ENCODE data around the gene ARFGAP2. TPM values are rescaled to one million over a fixed set of nuclear protein-coding genes. Genes with fewer than 3 reads are reported as not detected.
A peak's percentile ranks its signal among the peaks of the same experiment; 100 is the strongest.

Gene ARFGAP2
- total and polyA plus RNA-seq, 2 donors, result 60.6 to 64.8 TPM

DNA sequence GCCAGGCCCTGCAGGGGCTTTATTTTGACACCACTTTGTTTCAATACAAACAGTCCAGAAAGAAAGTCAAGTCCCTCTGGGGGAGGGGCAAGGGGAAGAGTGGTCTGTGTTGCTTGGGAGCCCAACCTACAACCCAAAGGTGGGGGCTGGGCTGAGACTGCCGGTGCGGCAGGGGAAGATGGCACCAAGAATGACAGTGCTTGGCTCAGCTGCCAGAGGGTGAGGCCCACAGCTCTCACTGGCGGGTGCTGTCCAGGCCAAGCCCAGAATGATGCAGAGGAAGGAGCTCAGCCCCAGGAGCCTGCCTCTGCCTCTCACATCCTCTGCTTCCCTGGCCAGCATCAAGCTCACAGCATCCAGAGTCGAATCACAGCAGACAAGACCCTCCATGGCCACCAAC lies 12.4 kb downstream of the ARFGAP2 start:
- DNase-seq (ENCODE audit: low read depth in 6 of 9, low spot score in 9 of 9), result no peak
- peaks cover 0 to 4% of the 10 kb centered on the region in 2 donors for H3K9me3 ChIP-seq (ENCODE audit: control insufficient read depth in 2 of 2, insufficient read depth in 1 of 2, low read length in 1 of 2)
- H3K4me1 ChIP-seq (ENCODE audit: control insufficient read depth in 2 of 2, insufficient read depth in 2 of 2, low read length in 2 of 2), result no peaks in the 10 kb centered on the region
- H3K4me3 ChIP-seq (ENCODE audit: low read length in 2 of 2), result no peak overlapping the region
- H3K27ac ChIP-seq (ENCODE audit: low read depth in 1 of 2, low read length in 1 of 2), result no peak overlapping the region
- peaks cover 58 to 75% of the 10 kb centered on the region in 2 donors for H3K36me3 ChIP-seq (ENCODE audit: control insufficient read depth in 2 of 2, insufficient read depth in 2 of 2, low read length in 1 of 2)
- over 99% methylated on average over 4 of the region's 4 CpGs for WGBS
- H3K27me3 ChIP-seq (ENCODE audit: control insufficient read depth in 2 of 2, insufficient read depth in 1 of 2, low read length in 1 of 2), result no peaks in the 10 kb centered on the region

DNA sequence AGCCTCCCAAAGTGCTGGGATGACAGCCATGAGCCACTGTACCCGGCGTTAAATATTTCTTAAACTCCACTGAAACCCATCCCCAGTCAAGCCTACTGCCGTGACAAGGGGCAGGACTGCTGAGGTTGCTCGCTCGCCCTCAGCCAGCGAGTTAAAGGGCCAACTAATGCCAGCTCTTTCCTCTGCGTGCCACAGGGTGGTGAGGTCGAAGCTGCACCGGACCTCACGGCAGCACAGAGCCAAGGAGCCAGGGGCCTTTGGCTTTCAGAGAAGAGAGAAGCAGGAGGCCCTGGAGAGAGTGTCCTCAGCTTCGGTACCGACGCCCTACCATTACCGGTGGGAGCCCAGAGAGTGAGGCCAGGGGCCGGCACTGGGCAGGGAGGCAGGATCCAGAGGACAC lies 12.8 kb downstream of the ARFGAP2 start:
- Histone ChIP-seq H3K4me1 (ENCODE audit: control insufficient read depth in 2 of 2, insufficient read depth in 2 of 2, low read length in 2 of 2) (no peaks in the 10 kb centered on the region), H3K36me3 (ENCODE audit: control insufficient read depth in 2 of 2, insufficient read depth in 2 of 2, low read length in 1 of 2) (peaks cover 58 to 73% of the 10 kb centered on the region in 2 donors), H3K9me3 (ENCODE audit: control insufficient read depth in 2 of 2, insufficient read depth in 1 of 2, low read length in 1 of 2) (peaks cover 0 to 4% of the 10 kb centered on the region in 2 donors), H3K27me3 (ENCODE audit: control insufficient read depth in 2 of 2, insufficient read depth in 1 of 2, low read length in 1 of 2) (no peaks in the 10 kb centered on the region), H3K4me3 (ENCODE audit: low read length in 2 of 2) (no peak overlapping the region), H3K27ac (ENCODE audit: low read depth in 1 of 2, low read length in 1 of 2) (no peak overlapping the region)
- WGBS, result 96% methylated on average over 15 of the region's 15 CpGs
- DNase-seq (ENCODE audit: low read depth in 6 of 9, low spot score in 9 of 9), result no peak

DNA sequence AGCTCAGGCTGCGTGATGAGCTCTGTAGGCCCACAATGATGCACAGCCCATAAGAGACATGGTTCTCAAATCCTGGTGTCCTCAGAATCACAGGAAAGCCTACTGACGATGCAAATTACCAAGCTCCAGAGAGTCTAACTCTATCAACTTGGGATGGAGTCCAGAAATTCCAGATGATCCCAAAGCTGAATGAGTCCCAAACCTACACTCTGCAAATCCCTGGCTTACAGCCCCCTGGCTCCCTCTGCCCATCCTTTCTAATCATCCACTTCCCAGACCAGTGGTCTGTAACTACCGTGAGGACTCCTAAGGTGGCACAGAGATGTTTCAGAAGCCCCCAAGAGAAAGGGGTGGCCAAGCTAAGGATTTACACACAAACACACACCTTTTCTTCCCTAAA lies 13.5 kb downstream of the ARFGAP2 start:
- no peak overlapping the region for H3K4me3 ChIP-seq (ENCODE audit: low read length in 2 of 2)
- DNase-seq (ENCODE audit: low read depth in 6 of 9, low spot score in 9 of 9), result no peak
- no peak overlapping the region for H3K27ac ChIP-seq (ENCODE audit: low read depth in 1 of 2, low read length in 1 of 2)
- no peaks in the 10 kb centered on the region for H3K27me3 ChIP-seq (ENCODE audit: control insufficient read depth in 2 of 2, insufficient read depth in 1 of 2, low read length in 1 of 2)
- H3K9me3 ChIP-seq (ENCODE audit: control insufficient read depth in 2 of 2, insufficient read depth in 1 of 2, low read length in 1 of 2), result peaks cover 0 to 4% of the 10 kb centered on the region in 2 donors
- H3K4me1 ChIP-seq (ENCODE audit: control insufficient read depth in 2 of 2, insufficient read depth in 2 of 2, low read length in 2 of 2), result no peaks in the 10 kb centered on the region
- WGBS, result 73% methylated on average over 3 of the region's 3 CpGs
- H3K36me3 ChIP-seq (ENCODE audit: control insufficient read depth in 2 of 2, insufficient read depth in 2 of 2, low read length in 1 of 2), result peaks cover 54 to 66% of the 10 kb centered on the region in 2 donors

DNA sequence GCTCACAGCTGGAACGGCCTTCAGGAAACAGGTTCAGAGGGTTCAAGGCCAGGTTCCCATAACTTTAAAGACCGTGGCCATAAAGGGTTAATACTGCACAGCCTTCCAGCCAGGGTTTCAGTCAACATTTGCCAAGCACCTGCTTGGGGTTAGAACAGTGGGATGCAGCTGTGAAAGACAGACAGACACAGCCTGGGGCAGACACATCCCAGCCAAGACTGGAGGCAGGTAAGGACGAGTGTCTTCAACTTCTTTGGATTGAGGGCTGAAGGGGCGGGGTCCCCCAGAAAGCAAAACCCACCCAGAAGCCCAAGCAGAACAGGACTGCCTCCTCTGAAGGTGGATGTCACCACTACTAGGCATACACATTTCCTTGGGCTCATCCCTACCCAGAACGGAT lies 14.3 kb downstream of the ARFGAP2 start:
- no peak for DNase-seq (ENCODE audit: low read depth in 6 of 9, low spot score in 9 of 9)
- Histone ChIP-seq H3K4me1 (ENCODE audit: control insufficient read depth in 2 of 2, insufficient read depth in 2 of 2, low read length in 2 of 2) (no peaks in the 10 kb centered on the region), H3K4me3 (ENCODE audit: low read length in 2 of 2) (no peak overlapping the region), H3K36me3 (ENCODE audit: control insufficient read depth in 2 of 2, insufficient read depth in 2 of 2, low read length in 1 of 2) (peaks cover 49 to 59% of the 10 kb centered on the region in 2 donors), H3K9me3 (ENCODE audit: control insufficient read depth in 2 of 2, insufficient read depth in 1 of 2, low read length in 1 of 2) (peaks cover 0 to 4% of the 10 kb centered on the region in 2 donors), H3K27ac (ENCODE audit: low read depth in 1 of 2, low read length in 1 of 2) (no peak overlapping the region), H3K27me3 (ENCODE audit: control insufficient read depth in 2 of 2, insufficient read depth in 1 of 2, low read length in 1 of 2) (no peaks in the 10 kb centered on the region)
- 91% methylated on average over 5 of the region's 5 CpGs for WGBS

DNA sequence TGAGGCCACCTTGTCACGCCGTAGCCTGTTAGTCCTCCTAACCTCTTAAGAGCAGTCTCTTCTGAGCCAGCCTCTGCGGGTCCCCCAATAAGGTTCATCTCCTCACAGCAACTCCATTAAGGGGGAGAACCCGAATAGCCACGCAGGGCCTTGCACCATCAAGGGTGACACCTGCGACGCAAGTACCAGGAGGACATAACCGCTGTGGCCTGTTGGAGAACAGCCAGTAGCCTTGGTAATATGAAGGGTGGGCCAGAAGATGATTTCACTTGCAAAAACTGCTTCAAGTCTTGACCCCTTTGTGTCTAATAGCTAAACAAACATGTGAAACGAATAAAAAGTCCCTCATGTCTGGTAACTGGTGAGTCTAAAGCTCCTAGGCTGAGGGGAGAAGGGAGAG lies 14.8 kb downstream of the ARFGAP2 start:
- Histone ChIP-seq H3K36me3 (ENCODE audit: control insufficient read depth in 2 of 2, insufficient read depth in 2 of 2, low read length in 1 of 2) (peaks cover 48 to 53% of the 10 kb centered on the region in 2 donors), H3K4me1 (ENCODE audit: control insufficient read depth in 2 of 2, insufficient read depth in 2 of 2, low read length in 2 of 2) (no peaks in the 10 kb centered on the region), H3K9me3 (ENCODE audit: control insufficient read depth in 2 of 2, insufficient read depth in 1 of 2, low read length in 1 of 2) (peaks cover 0 to 4% of the 10 kb centered on the region in 2 donors), H3K27me3 (ENCODE audit: control insufficient read depth in 2 of 2, insufficient read depth in 1 of 2, low read length in 1 of 2) (no peaks in the 10 kb centered on the region), H3K27ac (ENCODE audit: low read depth in 1 of 2, low read length in 1 of 2) (no peak overlapping the region), H3K4me3 (ENCODE audit: low read length in 2 of 2) (no peak overlapping the region)
- 92% methylated on average over 9 of the region's 9 CpGs for WGBS
- DNase-seq (ENCODE audit: low read depth in 6 of 9, low spot score in 9 of 9), result no peak

DNA sequence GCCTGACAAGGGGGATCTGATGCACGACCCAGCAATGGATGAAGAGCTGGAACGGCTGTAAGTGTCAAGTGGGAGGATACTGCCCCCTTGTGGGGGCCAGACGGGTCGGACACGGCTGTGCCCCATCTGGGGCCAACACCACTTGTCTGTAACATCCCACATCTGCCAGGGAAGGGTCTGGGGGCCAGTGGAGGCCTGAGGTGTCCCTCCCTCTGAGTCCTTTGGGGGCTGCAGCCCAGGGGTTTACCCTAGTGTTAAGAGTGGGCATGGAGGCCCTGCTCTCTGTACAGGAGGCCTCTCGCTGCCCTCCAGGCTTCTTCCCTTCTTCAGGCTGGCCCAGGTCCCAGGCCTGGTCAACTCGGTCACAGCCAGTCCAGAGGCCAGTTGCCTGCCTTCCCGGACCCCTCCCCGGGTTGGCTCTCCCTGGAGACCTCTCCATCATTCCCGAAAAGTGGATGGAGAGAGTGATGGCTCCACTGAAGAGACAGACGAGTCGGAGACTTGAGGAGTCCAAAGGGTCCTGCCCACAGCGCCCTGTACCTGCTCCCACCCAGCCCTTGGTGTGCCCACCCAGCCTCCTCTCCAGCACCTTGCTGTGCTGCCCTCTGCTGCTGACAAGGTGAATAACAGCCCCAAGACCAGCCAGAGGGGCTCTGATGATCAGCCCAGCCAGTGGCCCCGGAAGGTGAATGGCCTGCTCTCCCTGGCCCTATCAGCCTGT lies 15.4 kb downstream of the ARFGAP2 start:
- no peaks in the 10 kb centered on the region for H3K27me3 ChIP-seq (ENCODE audit: control insufficient read depth in 2 of 2, insufficient read depth in 1 of 2, low read length in 1 of 2)
- peaks cover 0 to 2% of the 10 kb centered on the region in 2 donors for H3K4me1 ChIP-seq (ENCODE audit: control insufficient read depth in 2 of 2, insufficient read depth in 2 of 2, low read length in 2 of 2)
- no peak overlapping the region for H3K4me3 ChIP-seq (ENCODE audit: low read length in 2 of 2)
- DNase-seq (ENCODE audit: low read depth in 6 of 9, low spot score in 9 of 9), result peak in 6 of 9 donors; percentile 13 to 71 (median 49)
- peaks cover 0 to 4% of the 10 kb centered on the region in 2 donors for H3K9me3 ChIP-seq (ENCODE audit: control insufficient read depth in 2 of 2, insufficient read depth in 1 of 2, low read length in 1 of 2)
- peaks cover 48 to 50% of the 10 kb centered on the region in 2 donors for H3K36me3 ChIP-seq (ENCODE audit: control insufficient read depth in 2 of 2, insufficient read depth in 2 of 2, low read length in 1 of 2)
- no peak overlapping the region for H3K27ac ChIP-seq (ENCODE audit: low read depth in 1 of 2, low read length in 1 of 2)
- WGBS, result 79% methylated on average over 14 of the region's 14 CpGs

DNA sequence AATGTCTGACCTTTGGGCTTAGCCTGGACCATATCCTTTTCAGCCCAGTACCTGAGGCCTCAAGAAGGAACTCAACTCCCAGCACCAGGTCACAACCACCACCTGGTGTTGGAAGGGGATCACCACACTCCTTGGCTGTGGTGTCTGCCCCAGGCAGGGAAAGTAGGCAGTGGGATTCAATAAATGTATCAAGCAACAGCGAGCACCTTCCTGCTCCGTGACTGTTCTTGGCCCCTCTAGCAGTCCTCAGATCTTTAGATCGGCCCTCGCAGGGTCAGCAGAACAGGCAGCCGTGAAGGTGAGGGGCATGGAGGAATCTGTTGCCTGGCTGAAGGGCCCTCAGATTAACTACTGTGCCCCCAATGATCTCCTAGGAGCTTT lies 15.9 kb downstream of the ARFGAP2 start:
- peaks cover 0 to 4% of the 10 kb centered on the region in 2 donors for H3K9me3 ChIP-seq (ENCODE audit: control insufficient read depth in 2 of 2, insufficient read depth in 1 of 2, low read length in 1 of 2)
- 98% methylated on average over 5 of the region's 5 CpGs for WGBS
- no peaks in the 10 kb centered on the region for H3K27me3 ChIP-seq (ENCODE audit: control insufficient read depth in 2 of 2, insufficient read depth in 1 of 2, low read length in 1 of 2)
- no peak for DNase-seq (ENCODE audit: low read depth in 6 of 9, low spot score in 9 of 9)
- no peak overlapping the region for H3K4me3 ChIP-seq (ENCODE audit: low read length in 2 of 2)
- H3K4me1 ChIP-seq (ENCODE audit: control insufficient read depth in 2 of 2, insufficient read depth in 2 of 2, low read length in 2 of 2), result peaks cover 2 to 7% of the 10 kb centered on the region in 2 donors
- peaks cover 47 to 48% of the 10 kb centered on the region in 2 donors for H3K36me3 ChIP-seq (ENCODE audit: control insufficient read depth in 2 of 2, insufficient read depth in 2 of 2, low read length in 1 of 2)
- H3K27ac ChIP-seq (ENCODE audit: low read depth in 1 of 2, low read length in 1 of 2), result no peak overlapping the region

DNA sequence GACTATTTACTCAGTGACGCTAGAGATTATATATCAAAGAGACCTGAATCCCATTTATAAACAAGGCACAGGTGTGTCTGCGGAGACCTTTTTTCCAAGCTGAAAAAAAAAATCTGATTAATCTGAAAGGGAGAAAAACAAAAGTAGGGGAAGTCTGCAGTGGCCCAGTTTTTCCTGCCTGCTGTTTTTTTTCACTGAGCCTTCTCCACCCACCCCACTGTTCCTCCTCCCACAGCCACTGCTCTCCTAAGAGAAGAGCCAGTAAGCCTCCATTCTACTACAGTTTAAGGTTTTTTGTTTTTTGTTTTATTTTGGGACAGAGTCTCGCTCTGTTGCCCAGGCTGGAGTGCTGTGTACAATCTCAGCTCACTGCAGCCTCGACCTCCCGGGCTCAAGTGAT lies 18.4 kb downstream of the ARFGAP2 start:
- no peaks in the 10 kb centered on the region for H3K27me3 ChIP-seq (ENCODE audit: control insufficient read depth in 2 of 2, insufficient read depth in 1 of 2, low read length in 1 of 2)
- H3K27ac ChIP-seq (ENCODE audit: low read depth in 1 of 2, low read length in 1 of 2), result no peak overlapping the region
- peaks cover 22 to 28% of the 10 kb centered on the region in 2 donors for H3K36me3 ChIP-seq (ENCODE audit: control insufficient read depth in 2 of 2, insufficient read depth in 2 of 2, low read length in 1 of 2)
- H3K4me1 ChIP-seq (ENCODE audit: control insufficient read depth in 2 of 2, insufficient read depth in 2 of 2, low read length in 2 of 2), result peaks cover 17 to 32% of the 10 kb centered on the region in 2 donors
- DNase-seq (ENCODE audit: low read depth in 6 of 9, low spot score in 9 of 9), result no peak
- no peak overlapping the region for H3K4me3 ChIP-seq (ENCODE audit: low read length in 2 of 2)
- peaks cover 0 to 4% of the 10 kb centered on the region in 2 donors for H3K9me3 ChIP-seq (ENCODE audit: control insufficient read depth in 2 of 2, insufficient read depth in 1 of 2, low read length in 1 of 2)
- 90% methylated on average over 5 of the region's 5 CpGs for WGBS

DNA sequence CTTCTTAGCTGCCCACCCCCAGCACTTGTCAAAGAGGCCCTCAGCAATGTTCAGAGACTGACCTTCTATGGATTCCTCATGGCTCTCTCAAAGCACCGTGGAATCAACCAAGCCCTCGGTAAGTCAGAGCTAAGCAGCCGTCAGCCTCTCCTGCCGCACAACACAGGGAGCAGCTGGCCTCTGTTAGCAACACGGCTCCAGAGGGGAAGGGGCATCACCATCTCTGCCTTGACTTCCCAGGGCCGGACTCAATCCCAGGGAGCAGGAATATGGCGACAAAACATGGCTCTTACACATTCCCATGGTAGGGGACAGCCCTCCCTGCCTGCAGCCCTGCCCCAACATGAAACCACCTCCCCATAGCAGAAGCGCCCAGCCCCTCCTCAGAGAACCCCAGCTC lies 18.9 kb downstream of the ARFGAP2 start:
- peaks cover 17 to 37% of the 10 kb centered on the region in 2 donors for H3K4me1 ChIP-seq (ENCODE audit: control insufficient read depth in 2 of 2, insufficient read depth in 2 of 2, low read length in 2 of 2)
- no peak overlapping the region for H3K4me3 ChIP-seq (ENCODE audit: low read length in 2 of 2)
- no peak for DNase-seq (ENCODE audit: low read depth in 6 of 9, low spot score in 9 of 9)
- H3K27ac ChIP-seq (ENCODE audit: low read depth in 1 of 2, low read length in 1 of 2), result no peak overlapping the region
- WGBS, result 96% methylated on average over 8 of the region's 8 CpGs
- no peaks in the 10 kb centered on the region for H3K27me3 ChIP-seq (ENCODE audit: control insufficient read depth in 2 of 2, insufficient read depth in 1 of 2, low read length in 1 of 2)
- H3K9me3 ChIP-seq (ENCODE audit: control insufficient read depth in 2 of 2, insufficient read depth in 1 of 2, low read length in 1 of 2), result peaks cover 0 to 4% of the 10 kb centered on the region in 2 donors
- H3K36me3 ChIP-seq (ENCODE audit: control insufficient read depth in 2 of 2, insufficient read depth in 2 of 2, low read length in 1 of 2), result peaks cover 20 to 24% of the 10 kb centered on the region in 2 donors

All from thymus (tissue), 11 donors.